K562 (cell line): ENCODE results near the gene HOPX. TPM values are rescaled to one million over a fixed set of nuclear protein-coding genes. Genes with fewer than 3 reads are reported as not detected.

Experiments
- ATAC-seq: fragments of 200-7000 bp; cut with Tn5 transposase; 3 replicates; pipeline ENCODE4 v1.9.1; 2020; ENCODE audit warnings: moderate library complexity
- BruUV-seq: library from RNA; stranded (reverse); fragments of 400-500 nt; replicated peaks from 2 replicates; lab custom pipeline; 2021; lab: Mats Ljungman, UMichigan
- CTCF ChIA-PET: fragments of 300-600 bp; formaldehyde crosslinking; extraction: SDS; loops from one replicate; lab custom pipeline; 2021; ENCODE audit warnings: low intra/inter-chr PET ratio; lab: Yijun Ruan, JAX
- POLR2A ChIA-PET: fragments of 300-600, 350-650 bp; sonication (Branson Sonifier 250); formaldehyde crosslinking; extraction: SDS; loops from one replicate; lab custom pipeline; 2021; ENCODE audit warnings: antibody characterized with exemption, inconsistent platforms; lab: Yijun Ruan, JAX
- DNase-seq, 4 experiments: peaks; one replicate each; pipeline versions ENCODE4 v3.0.0 to v3.0.0-alpha.2; 2011 to 2018; ENCODE audit warnings: low spot score in 3 of 4, mixed read lengths in 3 of 4; ENCODE audit errors: extremely low read depth in 1 of 4
- FAIRE-seq: peaks from 2 replicates; lab custom pipeline; 2011; peaks lifted over from hg19 to GRCh38; lab: Jason Lieb, UNC
- H2AFZ ChIP-seq: 2 replicates; pipeline ENCODE4 v1.6.0; 2011; ENCODE audit warnings: low read depth, low read length, control low read depth, inconsistent platforms
- H3K27ac ChIP-seq: fragments of 200-600 bp; 3 replicates; pipeline ENCODE4 v1.8.0; 2011; ENCODE audit warnings: low read depth, mild to moderate bottlenecking, control low read depth, inconsistent platforms, low read length, moderate library complexity, mixed read lengths; ENCODE audit errors: extremely low read depth
- H3K27me3 ChIP-seq, 2 experiments: fragments of 300-600 bp in 1 of 2; 2 replicates in 1 of 2; 3 replicates in 1 of 2; pipeline versions ENCODE4 v1.6.0 to v1.8.0; 2011; ENCODE audit warnings: inconsistent platforms in 2 of 2, low read length in 2 of 2, mild to moderate bottlenecking in 1 of 2, mixed read lengths in 1 of 2, moderate library complexity in 1 of 2; ENCODE audit not compliant: control insufficient read depth in 2 of 2, insufficient read depth in 2 of 2
- H3K36me3 ChIP-seq: fragments of 300-600 bp; 3 replicates; pipeline ENCODE4 v1.8.0; 2011; ENCODE audit warnings: mild to moderate bottlenecking, low read length, inconsistent platforms; ENCODE audit not compliant: control insufficient read depth, insufficient read depth
- H3K4me1 ChIP-seq, 2 experiments: fragments of 200-600 bp in 1 of 2; replicated peaks in 1 of 2; 2 replicates in 1 of 2; 3 replicates in 1 of 2; pipeline versions ENCODE4 v1.5.1 to v1.8.0; 2011; ENCODE audit warnings: inconsistent platforms in 2 of 2, low read length in 2 of 2, mild to moderate bottlenecking in 1 of 2, mixed read lengths in 1 of 2, moderate library complexity in 1 of 2; ENCODE audit not compliant: control insufficient read depth in 2 of 2, insufficient read depth in 2 of 2
- H3K4me2 ChIP-seq: 2 replicates; pipeline ENCODE4 v1.6.1; 2011; ENCODE audit warnings: low read length, control low read depth, inconsistent platforms, mixed read lengths; ENCODE audit not compliant: insufficient read depth
- H3K4me3 ChIP-seq: fragments of 200-600 bp; sonication (generic), shearing (Covaris generic); 2 replicates; pipeline ENCODE4 v1.5.1; 2016; ENCODE audit warnings: control low read depth, inconsistent platforms
- H3K79me2 ChIP-seq: fragments of 200-600 bp; 3 replicates; pipeline ENCODE4 v1.8.0; 2011; ENCODE audit warnings: low read length, inconsistent platforms; ENCODE audit not compliant: control insufficient read depth, insufficient read depth
- H3K9ac ChIP-seq, 2 experiments: 2 replicates each; pipeline versions ENCODE4 v1.6.0 to v1.6.1; 2011; ENCODE audit warnings: low read depth in 2 of 2, low read length in 2 of 2, control low read depth in 1 of 2, inconsistent platforms in 1 of 2, mild to moderate bottlenecking in 1 of 2, mixed read lengths in 1 of 2; ENCODE audit not compliant: insufficient read depth in 1 of 2
- H3K9me1 ChIP-seq: one replicate; pipeline ENCODE4 v1.6.0; 2011; ENCODE audit warnings: inconsistent platforms, mild to moderate bottlenecking, low read length, moderate library complexity; ENCODE audit not compliant: control insufficient read depth, insufficient read depth
- H3K9me3 ChIP-seq: replicated peaks from 2 replicates; pipeline ENCODE4 v1.5.1; 2011; ENCODE audit warnings: low read depth, low read length, inconsistent platforms; ENCODE audit not compliant: control insufficient read depth, insufficient read depth
- H4K20me1 ChIP-seq: replicated peaks from 2 replicates; pipeline ENCODE4 v1.6.1; 2011; ENCODE audit warnings: low read length, inconsistent platforms, mixed read lengths; ENCODE audit not compliant: control insufficient read depth, insufficient read depth
- NR3C1 ChIP-seq: sonication (generic); formaldehyde crosslinking; IDR thresholded peaks from 2 replicates; pipeline ENCODE4 v1.8.1; 2022; ENCODE audit warnings: missing genetic modification reagents
- ZBTB33 ChIP-seq: sonication (generic); formaldehyde crosslinking; IDR thresholded peaks from 2 replicates; pipeline ENCODE4 v1.8.1; 2023; ENCODE audit warnings: mild to moderate bottlenecking, missing genetic modification reagents
- ZFP1 ChIP-seq: fragments of 450-650 bp; formaldehyde crosslinking; IDR thresholded peaks from 2 replicates; pipeline ENCODE4 v1.4.0; 2020; ENCODE audit warnings: mild to moderate bottlenecking, mixed read lengths
- ZNF717 ChIP-seq: fragments of 250-450 bp; sonication (Bioruptor Pico); IDR thresholded peaks from 2 replicates; pipeline ENCODE4 v1.5.0; 2021
- ZNF77 ChIP-seq: fragments of 250-450 bp; sonication (Bioruptor Pico); IDR thresholded peaks from 2 replicates; pipeline ENCODE4 v1.5.0; 2020
- WGBS: fragments of 100-300 bp; shearing (Covaris generic); methylation state at CpG from one replicate; pipeline ENCODE4 v1.1.6; 2016; ENCODE audit warnings: low coverage, mixed read lengths; ENCODE audit not compliant: insufficient coverage; ENCODE audit errors: missing lambda C conversion rate; 5-methylcytosine and 5-hydroxymethylcytosine counted together
- in situ Hi-C: fragments of 300-500 bp; cut with MboI; formaldehyde crosslinking; loops from 4 replicates; pipeline ENCODE4 v1.15.0; 2018; ENCODE audit warnings: inconsistent platforms, mixed read lengths
- intact Hi-C: fragments of 100-400 bp; cut with micrococcal nuclease; formaldehyde crosslinking; loops from 2 replicates; pipeline ENCODE4 v1.14.2; 2022
- polyA plus RNA-seq, 8 experiments: library from polyadenylated mRNA; depleted of rRNA in 4 of 8; stranded (reverse) in 5 of 8; unstranded in 3 of 8; fragments of >200 nt; fragmentation: Nextera tagmentation in 2 of 8; fragmentation: Illumina TruSeq in 1 of 8; extraction: Ambion mirVana in 2 of 8; extraction: Trizol in 1 of 8; gene quantifications; 2 replicates each; pipeline versions ENCODE4 v1.2.1 to v1.2.3, GENCODE V29; 2011 to 2014; ENCODE audit warnings: inconsistent platforms in 1 of 8, missing spikeins in 1 of 8
- total RNA-seq, 7 experiments: library from RNA; depleted of rRNA in 6 of 7; stranded (reverse); fragments of >200 nt in 6 of 7; fragmentation: Illumina TruSeq in 2 of 7; extraction: Trizol in 2 of 7; gene quantifications; 2 replicates each; pipeline versions ENCODE4 v1.2.1 to v1.2.3, GENCODE V29; 2011 to 2021; ENCODE audit warnings: low replicate concordance in 1 of 7

The HOPX gene
- total and polyA plus RNA-seq, 9 of the 15 experiments (the other 6 are each of a cell fraction or from before 2014, with no cell fraction given), result 0.24 TPM; not detected in 8

- intact Hi-C loops, result no loop called here
- Histone ChIP-seq H3K9me3 (no peaks in the 10 kb centered on the region), H4K20me1 (no peaks in the 10 kb centered on the region), H3K79me2 (no peaks in the 10 kb centered on the region), H3K9ac (no peak overlapping the region), H3K4me1 (no peaks in the 10 kb centered on the region), H3K27me3 (peaks cover 7 to 10% of the 10 kb centered on the region in 2 experiments; a peak in 4 of 5 replicates), H3K4me2 (no peak overlapping the region), H3K36me3 (no peaks in the 10 kb centered on the region), H3K9me1 (no peaks in the 10 kb centered on the region), H3K27ac (no peak overlapping the region), H3K4me3 (no peak overlapping the region), H2AFZ (no peak overlapping the region)
- CTCF ChIA-PET, result no interaction called here
- FAIRE-seq (no peak), ATAC-seq (no peak), DNase-seq (no peak)
- BruUV-seq, result no TSS peak
- POLR2A ChIA-PET, result no interaction called here
- in situ Hi-C loops, result no loop called here
- 0% methylated on average over 3 of the region's 3 CpGs for WGBS
- TF ChIP-seq ZNF77 (CRISPR knock-in tag) (no peak), ZBTB33 (CRISPR knock-in tag) (no peak), ZNF717 (no peak), NR3C1 (CRISPR knock-in tag) (no peak), ZFP1 (CRISPR knock-in tag) (no peak)
Observed at GRCh38 chr4:56691425-56691824, 10.3 kb upstream of the HOPX start.
